Measurements from ENCODE around the gene C1orf21.
"Not testable (repeated sequence)": the region's sequence is repeated elsewhere in the genome, so short reads cannot be mapped to it uniquely, and the experiment has no call there.

C1orf21 gene

DNA sequence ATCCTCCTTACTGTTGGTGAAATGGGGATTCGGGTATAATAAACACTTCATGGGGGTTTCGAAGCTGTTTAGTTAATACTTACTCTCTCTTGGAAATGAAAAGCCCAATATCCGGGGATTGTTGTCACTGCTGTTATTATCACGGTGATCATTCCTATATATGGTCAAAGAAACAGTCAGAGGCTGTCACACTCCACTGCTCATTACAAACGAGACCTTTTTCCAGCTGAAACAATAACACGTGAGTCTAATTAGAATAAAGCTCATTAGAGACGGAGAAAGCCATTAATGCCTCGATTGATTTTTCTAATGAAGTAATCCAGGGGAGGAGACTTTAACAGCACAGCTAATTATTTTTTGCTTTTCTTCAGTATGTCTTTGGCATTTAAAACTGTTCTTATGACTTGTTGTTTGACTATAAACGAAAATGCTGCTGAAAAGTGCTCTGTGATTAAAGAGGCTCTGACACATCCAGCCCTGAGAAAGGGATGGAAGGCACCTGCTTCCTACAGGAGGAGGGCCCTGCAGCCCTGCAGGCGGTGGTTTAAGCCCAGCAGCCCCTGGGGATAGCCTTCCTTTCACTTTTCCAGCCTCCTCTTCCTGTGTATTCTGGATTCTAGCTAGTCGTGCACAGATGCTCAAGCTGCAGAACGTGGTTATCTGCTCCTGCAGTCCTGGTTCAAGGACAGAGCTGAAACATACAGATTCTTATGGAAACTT, 224.2 kb downstream of the C1orf21 start:
- DNase-seq, result no peak

DNA sequence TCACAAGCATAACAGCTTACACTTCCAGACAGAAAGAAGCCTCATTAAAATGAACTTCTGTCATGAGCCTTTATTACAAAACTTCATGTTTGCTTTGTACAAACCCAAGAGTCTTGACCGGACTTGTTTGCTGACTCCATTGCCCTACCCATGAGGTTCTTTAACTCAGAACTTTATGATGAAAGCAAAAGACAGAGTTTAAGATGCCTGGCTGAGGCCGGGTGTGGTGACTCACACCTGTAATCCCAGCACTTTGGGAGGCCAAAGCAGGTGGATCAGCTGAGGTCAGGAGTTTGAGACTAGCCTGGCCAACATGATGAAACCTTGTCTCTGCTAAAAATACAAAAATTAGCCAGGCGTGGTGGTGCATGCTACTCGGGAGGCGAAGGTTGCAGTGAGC, 225.4 kb downstream of the C1orf21 start:
- DNase-seq, result not testable (repeated sequence)

DNA sequence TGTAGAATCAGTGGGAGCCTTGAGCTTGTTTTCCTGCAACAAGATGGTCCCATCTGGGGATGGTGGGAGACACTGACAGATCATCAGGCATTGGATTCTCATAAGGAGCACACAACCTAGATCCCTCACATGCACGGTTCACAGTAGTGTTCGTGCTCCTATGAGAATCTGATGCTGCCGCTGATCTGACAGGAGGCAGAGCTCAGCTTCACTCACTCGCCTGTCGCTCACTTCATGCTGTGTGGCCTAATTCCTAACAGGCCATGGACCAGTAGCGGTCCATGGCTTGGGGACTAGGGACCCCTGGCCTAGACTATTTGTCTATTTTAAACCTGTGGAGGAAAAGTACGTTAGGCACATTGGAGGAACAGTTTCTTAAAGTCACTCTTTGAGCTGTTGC, 227.8 kb downstream of the C1orf21 start:
- no peak for DNase-seq

DNA sequence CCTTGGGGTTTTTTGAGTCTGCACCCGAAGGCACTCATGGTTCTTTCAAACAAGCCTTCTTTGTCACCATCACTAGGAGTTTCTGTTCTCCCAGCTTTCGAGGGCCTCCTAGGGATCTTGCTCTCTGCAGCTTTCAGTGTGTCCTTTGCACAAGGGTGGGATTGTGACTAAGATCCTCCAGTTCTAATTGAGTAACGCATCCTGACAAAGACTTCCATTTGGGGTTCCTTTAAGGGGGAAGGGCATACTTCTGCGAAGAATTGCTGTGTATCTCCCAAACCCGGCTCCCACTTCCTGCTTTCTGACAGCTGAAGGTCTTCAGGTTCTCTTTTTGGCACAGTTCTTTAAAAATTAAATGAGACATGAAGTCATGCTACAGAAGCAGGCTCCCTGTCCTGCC, 228.5 kb downstream of the C1orf21 start:
- no peak for DNase-seq

DNA sequence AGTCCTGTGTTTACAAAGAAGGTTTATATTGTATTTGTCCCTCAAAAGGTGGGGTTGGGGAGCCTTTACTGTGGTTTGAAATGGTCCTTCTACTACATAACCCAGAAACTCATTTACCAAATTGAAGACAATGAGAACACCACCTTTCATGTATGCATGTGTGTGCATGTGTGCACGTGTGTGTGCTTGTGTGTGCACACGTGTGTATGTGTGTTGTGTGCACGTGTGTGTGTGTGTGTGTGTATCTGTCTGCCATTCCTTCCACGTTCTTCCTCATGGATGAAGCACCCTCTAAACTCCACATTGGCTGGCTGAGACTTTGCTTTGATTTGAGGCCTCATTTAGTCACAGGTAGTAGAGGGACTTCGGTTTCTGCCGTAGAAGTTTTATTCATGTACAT, 229.7 kb downstream of the C1orf21 start:
- no peak for DNase-seq

DNA sequence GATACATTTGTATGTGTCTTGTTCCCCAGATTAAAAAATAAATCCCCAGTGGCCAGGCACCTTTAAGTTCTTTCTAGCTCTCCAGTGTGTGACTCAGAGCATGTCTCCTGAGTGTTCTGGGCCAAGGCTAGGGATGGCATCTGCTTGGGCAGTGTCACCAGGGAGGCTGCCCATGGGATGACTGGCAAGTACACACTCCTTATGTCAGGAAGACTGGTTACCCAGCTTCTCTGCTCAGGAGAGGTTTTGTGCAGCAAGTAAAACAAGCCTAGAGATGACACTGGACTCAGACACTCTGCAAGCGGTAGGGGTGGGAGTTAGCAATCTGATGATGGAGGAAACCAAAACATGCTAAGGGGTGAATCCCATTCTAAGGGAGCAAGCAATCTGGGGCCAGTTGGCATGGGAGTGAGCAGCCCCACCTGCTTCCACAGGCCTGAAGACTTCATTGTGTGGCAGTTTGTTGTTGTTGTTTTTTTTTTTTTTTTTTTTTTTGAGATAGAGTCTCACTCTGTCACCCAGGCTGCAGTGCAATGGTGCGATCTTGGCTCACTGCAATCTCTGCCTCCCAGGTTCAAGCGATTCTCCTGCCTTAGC, 230.7 kb downstream of the C1orf21 start:
- no peak for DNase-seq

DNA sequence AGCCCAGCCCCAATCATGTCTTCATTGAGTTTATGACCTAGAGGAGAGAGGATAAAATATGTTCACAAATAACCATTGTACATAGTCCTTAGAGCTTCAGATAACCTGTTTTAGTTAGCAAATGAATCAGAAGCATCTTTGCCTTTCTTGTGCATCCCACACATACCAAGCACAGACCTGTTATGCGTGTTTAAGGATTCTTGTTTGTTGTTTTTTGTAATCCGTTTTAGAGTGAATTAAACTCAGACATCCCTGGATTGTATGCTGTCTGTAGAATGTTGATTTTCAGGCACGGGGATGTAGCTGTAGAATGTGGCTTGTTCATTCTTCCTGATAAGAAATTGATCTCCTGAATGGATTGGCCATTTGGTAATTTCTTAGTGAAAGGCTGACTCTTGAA, 232.0 kb downstream of the C1orf21 start:
- DNase-seq, result no peak

DNA sequence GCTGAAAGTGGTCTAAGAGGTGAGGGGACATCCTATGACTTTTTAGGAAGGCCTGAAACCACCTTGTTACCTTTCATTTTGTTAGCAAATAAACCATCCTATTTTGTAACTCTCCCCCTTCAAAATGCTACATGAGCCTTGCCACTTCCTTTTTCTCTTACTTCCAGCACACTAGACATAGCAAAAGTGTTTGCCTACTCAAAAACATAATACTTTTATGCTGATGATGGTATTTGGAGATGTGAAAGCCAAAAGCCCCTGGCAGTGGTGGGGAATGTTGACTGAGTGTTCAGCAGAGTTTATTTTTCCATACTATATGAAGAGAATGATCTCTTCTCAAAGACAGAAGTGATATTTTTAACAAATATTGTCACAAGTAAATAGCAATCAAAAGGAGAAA, 233.6 kb downstream of the C1orf21 start:
- no peak for DNase-seq

DNA sequence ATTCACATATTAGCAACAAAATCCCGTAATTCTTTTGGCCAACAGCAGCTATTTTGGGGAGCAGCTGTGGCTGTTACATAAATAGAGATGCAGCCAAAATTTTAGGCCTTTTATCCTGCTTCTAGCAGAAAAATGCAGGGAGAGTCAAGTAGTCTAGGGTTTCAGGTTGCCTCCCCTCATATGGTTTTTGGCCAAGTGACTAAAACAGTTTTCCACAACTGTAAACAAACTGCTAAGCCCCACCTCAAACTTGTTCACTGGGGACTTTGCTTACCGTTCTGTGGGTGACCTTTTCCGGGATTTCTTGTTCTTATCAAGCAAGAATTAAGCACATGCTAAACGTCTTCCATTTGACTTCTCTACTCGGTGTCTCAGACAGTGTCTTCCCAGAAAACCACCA, 234.4 kb downstream of the C1orf21 start:
- no peak for DNase-seq

DNA sequence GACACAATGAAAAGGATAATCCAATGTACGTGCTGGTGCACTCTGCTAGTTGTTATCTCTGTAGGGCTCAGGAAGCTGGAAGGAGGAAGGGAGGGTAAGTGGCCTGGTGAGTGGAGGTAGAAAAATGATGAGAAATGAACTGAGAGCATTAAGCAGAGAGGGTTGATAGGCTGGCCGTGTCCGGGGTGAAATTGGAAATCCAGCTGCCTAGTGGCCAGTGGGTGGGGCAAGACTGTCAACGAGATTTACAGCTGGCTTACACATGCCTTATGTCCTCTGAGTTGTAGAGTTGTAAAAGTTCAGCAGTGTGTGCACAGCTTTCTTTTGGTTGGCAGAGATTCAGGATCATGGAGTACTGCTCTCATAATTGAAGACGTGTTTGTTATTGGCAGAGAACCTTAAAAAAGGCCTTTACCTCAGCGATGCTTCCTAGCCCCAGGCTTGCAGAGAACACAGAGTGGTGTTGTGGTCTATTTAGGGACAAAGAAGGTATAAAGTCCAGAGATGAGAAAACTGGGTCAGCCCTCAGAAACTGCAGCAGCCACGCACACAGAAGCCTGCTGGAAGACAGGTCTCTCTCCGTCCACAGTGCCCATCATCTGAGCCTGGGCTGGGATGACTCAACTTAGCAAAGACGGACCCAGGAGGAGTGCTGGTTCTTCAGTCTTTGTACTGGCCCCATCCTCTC, 235.5 kb downstream of the C1orf21 start:
- DNase-seq, result no peak

DNA sequence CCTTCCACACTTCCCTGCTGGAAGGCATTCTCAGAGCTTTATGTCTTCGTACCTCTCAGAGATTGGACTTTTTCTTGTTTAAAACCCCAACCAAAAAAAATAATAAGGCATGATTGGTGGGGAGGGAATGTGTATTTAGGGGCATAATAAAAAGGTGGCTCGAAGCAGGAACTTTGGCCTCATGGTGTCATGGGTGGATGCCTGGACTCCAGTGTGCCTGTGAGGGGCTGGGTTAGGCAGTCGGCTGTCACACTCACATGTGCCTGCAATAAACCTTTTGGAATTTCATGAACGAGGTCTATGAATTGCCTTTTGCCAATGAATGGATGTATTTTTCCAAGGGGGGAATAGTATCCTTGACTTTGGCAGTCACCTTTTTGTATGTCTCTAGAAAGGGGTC, 236.6 kb downstream of the C1orf21 start:
- no peak for DNase-seq

DNA sequence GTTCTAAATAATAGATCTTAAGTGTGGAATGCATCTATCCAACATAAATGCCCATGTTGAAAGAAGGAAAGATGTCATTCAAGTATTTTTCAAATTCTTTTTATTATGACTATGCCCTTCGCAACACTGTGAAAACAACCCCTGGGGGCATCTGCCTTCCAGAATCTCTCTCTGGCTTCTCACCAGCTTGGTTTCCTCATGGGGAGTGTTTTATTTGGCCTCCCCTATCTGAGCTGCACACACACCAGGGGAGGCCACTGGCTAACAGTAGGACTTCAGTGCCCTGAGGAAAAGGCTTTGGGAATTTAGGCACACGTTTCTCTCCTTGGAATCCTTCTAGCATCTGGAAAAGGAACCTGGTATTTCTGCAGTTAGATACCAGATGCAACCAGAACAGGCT, 237.2 kb downstream of the C1orf21 start:
- DNase-seq, result no peak

DNA sequence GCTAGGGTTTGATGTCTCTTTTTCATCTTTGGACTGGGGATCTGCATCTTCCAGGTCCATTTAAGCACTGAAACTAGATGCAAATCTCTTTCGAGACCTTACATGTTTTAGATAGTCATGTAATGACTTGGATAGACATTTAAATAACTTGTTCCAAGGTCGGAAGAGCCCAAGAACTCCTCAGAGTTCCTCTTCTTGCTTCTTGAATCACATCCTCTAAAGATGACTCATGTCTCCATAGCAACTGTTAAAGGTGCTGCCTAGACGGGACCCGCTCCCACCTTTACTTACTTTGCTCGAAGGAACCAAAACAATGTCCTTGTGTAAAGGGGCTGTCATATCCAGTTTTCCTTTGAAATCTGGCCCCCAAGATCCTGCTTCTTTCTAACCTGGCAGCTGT, 237.8 kb downstream of the C1orf21 start:
- no peak for DNase-seq

DNA sequence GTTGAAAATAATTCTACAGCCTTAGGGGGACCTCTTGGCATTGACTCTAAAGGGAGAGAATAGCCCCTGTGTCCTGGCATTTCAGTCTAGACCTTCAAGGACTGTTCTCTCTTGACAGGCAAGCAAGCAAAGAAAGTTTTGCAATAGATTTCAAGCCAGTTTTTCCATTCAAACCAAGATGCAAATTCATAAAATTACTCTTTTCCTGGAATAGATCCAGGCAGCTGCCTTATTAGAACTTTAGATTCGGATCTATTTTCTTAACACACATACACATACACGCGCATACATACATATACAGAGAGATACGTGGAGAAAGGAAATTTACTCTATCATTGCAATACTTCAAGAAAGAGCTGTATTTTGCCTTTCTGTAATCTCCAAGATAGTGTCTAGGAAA, 238.4 kb downstream of the C1orf21 start:
- no peak for DNase-seq

DNA sequence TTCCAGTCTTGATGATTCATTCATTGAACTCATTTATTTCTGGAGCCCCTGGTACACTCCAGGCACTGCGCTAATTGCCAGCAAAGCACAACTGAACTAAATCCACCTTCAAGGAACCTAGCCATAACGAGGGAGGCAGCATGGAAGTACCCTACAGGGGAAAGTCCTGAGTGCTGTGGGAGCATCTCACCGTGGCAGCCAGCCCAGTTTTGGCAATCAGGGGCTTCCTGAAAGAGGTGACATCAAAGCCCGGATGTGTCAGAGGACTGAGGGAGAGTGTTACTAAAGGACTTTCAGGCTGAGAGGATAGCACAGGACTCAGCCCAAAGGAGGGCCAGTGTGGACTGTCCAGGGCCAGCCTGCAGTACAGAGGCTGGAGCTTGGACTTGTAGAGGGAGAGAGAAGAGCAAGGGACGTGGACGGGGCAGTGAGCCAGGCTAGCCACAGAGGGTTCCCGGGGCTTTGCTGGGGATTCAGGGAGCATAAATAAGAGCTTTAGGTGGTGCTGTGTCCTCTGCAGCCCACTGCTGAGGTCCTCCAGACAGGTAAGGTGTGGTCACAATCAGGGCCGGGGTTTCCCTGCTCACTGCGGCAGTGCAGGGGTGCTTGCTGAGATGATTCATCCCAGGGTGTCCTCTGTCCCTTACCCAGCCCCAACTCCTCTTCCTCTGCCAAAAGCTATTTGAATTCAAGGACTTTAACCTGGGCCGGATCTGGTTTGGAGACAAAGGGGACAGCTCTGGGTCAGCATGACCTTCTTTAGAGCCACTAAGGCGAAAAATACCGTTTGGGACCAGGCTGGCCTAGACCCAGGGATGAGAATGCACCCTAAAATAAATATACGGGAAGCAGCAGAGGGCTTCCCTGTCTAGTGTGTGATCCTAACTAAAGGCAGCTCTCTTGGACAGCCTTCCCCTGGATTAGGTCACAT, 239.5 kb downstream of the C1orf21 start:
- no peak for DNase-seq

DNA sequence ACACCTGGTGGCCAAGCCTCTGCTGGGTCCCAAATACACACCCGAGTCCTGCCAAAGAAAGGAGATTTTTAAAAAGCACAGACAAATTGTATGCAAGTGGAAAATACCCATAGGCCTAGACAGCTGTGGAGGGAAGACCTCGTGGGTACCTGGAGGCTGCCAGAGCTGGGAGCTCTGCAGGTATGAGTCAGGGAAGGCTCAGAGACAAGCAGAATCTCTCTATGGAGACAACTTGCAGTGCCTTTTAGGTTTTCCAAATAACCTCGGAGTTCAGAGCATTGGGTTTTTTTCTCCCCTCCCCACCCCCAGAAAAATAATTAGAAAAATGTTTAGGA, 240.1 kb downstream of the C1orf21 start:
- no peak for DNase-seq

DNA sequence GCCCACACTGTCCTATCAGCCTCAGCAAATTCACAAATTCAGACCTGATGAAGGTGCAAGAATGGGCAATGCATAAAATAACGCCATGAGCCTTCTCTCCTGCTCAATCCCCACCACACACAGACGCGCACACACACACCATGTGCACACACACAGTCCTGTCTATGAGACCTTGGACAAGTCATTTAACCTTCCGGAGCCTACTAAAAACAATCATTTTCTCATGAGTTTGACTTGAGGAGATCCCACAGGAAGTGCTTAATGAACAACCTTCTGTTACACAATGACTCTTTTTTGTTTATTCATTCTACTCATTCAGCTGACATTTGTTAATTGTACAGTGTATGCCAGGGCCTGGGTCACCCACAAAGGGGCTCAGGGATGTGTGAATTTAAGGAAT, 242.4 kb downstream of the C1orf21 start:
- DNase-seq, result no peak

DNA sequence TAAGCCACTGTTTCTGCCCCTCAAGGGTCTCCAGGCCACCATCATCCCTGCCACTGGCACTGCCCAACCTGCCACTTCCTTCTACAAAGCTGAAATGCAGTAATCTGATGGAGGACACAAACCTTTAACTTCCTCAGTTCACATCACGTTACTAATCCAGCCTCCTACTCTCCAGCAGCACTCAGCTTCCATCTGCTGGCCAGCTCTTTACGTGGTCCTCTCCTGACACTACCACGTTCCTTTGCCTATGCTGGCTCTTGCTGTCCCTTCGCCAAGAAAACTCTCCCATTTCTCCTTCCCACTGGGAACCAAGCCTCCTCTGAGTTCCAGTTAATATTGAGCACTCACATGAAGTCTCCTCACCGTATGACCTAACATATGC, 243.8 kb downstream of the C1orf21 start:
- no peak for DNase-seq

DNA sequence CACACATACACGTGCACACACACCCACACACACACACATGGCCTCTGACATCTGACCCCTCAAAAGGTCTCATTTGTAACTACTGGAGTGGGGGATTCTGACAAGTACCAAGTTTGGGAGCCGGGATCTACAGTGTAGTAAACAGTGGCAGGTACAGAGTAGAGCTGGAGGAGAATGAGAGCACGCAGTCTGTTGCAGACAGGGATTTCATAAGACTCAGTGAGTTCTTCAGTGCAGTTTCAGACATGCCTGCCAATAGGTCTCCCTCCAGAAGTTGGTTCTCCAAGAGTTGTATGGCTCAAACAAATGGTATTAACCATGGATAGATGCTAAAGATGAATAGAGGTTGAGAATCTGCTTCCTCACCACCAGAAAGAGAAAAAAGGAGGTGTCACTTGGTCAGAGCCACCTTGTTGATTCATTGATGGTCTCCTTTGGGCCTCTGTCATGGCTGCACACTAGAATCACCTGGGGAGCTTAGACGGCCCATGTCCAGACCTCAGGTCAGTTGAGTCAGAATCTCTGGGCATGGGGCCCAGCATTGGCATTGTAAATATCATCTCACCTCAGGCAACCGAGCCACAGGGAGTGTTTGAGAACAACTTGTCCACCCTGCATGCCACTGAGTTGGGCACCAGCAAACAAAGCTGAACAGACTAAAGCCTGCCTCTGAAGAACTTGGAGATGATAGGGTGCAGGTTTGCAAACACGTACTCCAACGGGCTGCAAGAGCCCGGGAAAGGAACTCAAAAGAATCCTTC, 245.8 kb downstream of the C1orf21 start:
- DNase-seq, result no peak

DNA sequence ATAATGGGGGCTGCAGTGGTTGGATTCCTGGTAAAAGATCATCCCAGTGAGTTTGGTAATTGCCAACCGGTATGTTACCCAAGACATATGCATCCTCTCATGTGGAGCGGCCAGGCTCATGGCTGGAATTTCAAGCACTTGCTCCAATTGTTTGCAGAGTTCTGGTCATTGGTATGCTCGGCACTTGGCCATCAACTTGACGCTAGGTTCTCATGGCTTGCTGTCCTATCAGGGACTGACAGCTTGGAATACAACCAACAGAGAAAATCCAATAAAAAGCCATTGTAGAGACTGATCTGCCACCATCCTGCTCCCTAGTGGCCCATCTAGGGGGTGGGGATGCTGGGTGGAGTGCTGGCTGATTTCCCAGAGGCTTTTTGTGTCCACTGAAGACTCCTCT, 247.0 kb downstream of the C1orf21 start:
- DNase-seq, result no peak

DNA sequence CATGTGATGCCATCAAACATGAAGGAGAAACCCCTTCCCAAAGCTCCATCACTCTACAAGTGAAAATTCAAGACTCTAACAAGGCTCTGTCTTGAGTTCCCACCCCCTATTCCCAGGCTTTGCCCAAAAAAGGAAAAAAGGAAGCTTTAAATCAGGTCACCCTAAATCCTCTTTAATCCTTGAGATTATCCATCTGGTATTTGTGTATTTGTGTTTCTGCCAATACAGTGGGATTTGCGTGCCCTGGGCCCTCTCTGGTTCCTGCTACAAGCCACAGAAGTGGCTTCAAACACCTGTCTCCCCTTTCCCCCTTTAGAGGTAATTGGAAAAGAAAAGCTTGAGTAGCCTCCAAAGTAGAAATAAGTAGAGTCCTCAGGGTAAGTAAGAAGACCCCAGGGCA, 247.5 kb downstream of the C1orf21 start:
- DNase-seq, result no peak

DNA sequence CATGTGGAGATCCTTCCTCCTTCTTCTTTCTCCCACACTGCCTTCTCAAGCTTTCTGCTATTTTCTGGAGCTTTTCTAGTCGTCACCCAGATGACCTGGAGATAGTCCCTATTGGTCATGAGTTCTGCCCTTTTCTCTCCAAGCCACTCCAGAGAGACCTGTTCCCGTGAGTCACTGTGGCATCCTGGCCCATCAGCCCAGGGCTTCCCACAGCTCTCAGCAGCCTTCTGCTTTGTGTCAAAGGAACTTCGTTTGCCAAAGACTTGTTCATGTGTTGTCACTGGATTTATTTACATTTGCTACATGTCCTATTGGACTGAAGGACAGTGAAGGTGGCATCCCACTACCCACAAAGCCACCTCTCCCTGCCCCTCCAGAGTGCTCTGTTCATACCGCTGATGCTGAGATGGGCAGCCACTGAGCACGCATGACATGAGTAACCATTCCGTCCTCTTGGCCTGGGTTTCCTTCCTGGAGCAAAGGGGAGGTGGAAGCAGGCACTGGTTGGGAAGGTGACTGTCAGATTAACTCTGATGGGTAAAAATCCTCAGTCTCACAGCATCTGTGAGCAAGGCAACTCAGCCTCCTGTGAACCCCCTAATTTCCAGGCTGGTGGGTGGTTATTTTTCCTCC, 248.6 kb downstream of the C1orf21 start:
- no peak for DNase-seq
